Activated naive CD4-positive, alpha-beta T cell (primary cell): ENCODE measurements around the gene COPE.

Experiments
- DNase-seq, 4 experiments: peaks; one replicate each; lab custom pipeline; 2025; lab: John Stamatoyannopoulos, UW

COPE gene

GRCh38 chr19:18867751-18868150, 51.4 kb downstream of the COPE start:
- no peak for DNase-seq

GRCh38 chr19:18867199-18867598, 52.0 kb downstream of the COPE start:
- no peak for DNase-seq

- no peak for DNase-seq
Observed at GRCh38 chr19:18866800-18867123, 52.4 kb downstream of the COPE start.

- DNase-seq, result peak in 3 of 4 experiments; percentile 42 to 57 (median 45)
Observed at GRCh38 chr19:18865973-18866799, 53.0 kb downstream of the COPE start.

- no peak for DNase-seq
Observed at GRCh38 chr19:18865106-18865972, 53.8 kb downstream of the COPE start.

GRCh38 chr19:18863843-18864362, 55.3 kb downstream of the COPE start:
- DNase-seq, result no peak

- no peak for DNase-seq
Observed at GRCh38 chr19:18862976-18863842, 56.0 kb downstream of the COPE start.

GRCh38 chr19:18861917-18862316, 57.3 kb downstream of the COPE start:
- DNase-seq, result no peak

GRCh38 chr19:18861235-18861634, 58.0 kb downstream of the COPE start:
- no peak for DNase-seq

GRCh38 chr19:18860725-18861124, 58.5 kb downstream of the COPE start:
- DNase-seq, result no peak

GRCh38 chr19:18860302-18860700, 58.9 kb downstream of the COPE start:
- no peak for DNase-seq

GRCh38 chr19:18859676-18860301, 59.4 kb downstream of the COPE start:
- no peak for DNase-seq

GRCh38 chr19:18858906-18859646, 60.1 kb downstream of the COPE start:
- DNase-seq, result no peak

- no peak for DNase-seq
Observed at GRCh38 chr19:18857223-18857622, 62.0 kb downstream of the COPE start.

GRCh38 chr19:18856385-18857126, 62.6 kb downstream of the COPE start:
- no peak for DNase-seq

- no peak for DNase-seq
Observed at GRCh38 chr19:18855647-18856384, 63.4 kb downstream of the COPE start.

GRCh38 chr19:18854982-18855381, 64.2 kb downstream of the COPE start:
- DNase-seq, result no peak

- no peak for DNase-seq
Observed at GRCh38 chr19:18853755-18854427, 65.3 kb downstream of the COPE start.

- DNase-seq, result no peak
Observed at GRCh38 chr19:18852648-18853047, 66.5 kb downstream of the COPE start.
